Right ventricle myocardium superior (tissue), 1 donor: ENCODE measurements around the gene RAB6B. TPM values are rescaled to one million over a fixed set of nuclear protein-coding genes. Genes with fewer than 3 reads are reported as not detected.

ENCODE experiments used
- ATAC-seq: fragments of 200-7000 bp; cut with Tn5 transposase; one replicate; pipeline ENCODE4 v1.9.1; 2020; ENCODE audit warnings: mild to moderate bottlenecking; ENCODE audit not compliant: poor library complexity
- DNase-seq: peaks from one replicate; pipeline ENCODE4 v3.0.0-alpha.2; 2020
- intact Hi-C: fragments of 100-400 bp; cut with DNase I; formaldehyde crosslinking; loops from one replicate; pipeline ENCODE4 v1.11.2; 2022
- total RNA-seq: library from RNA; stranded (reverse); fragmentation: NEBNext Ultra II Directional; extraction: Animal tissue kit (Norgen Biotek cat#: 25700); gene quantifications from one replicate; pipeline ENCODE4 v1.2.1, GENCODE V29; 2021
- donor health status: DM: no; HTN: yes; CAD: no; lungs with severe emphysema.

Gene RAB6B
- total RNA-seq, 1 donor from 2014 or later = 48.5 TPM

- DNase-seq (peak; percentile 36), ATAC-seq (no peak)
- intact Hi-C loops = no loop called here
Observed at GRCh38 chr3:133933097-133934024, 37.7 kb upstream of the RAB6B start.

GRCh38 chr3:133932009-133932408 is 36.3 kb upstream of the RAB6B start:
- DNase-seq (peak; percentile 23), ATAC-seq (no peak)
- intact Hi-C loops = no loop called here

- ATAC-seq = no peak
- intact Hi-C loops = no loop called here
- no peak for DNase-seq
Observed at GRCh38 chr3:133931084-133931483, 35.4 kb upstream of the RAB6B start.

DNA sequence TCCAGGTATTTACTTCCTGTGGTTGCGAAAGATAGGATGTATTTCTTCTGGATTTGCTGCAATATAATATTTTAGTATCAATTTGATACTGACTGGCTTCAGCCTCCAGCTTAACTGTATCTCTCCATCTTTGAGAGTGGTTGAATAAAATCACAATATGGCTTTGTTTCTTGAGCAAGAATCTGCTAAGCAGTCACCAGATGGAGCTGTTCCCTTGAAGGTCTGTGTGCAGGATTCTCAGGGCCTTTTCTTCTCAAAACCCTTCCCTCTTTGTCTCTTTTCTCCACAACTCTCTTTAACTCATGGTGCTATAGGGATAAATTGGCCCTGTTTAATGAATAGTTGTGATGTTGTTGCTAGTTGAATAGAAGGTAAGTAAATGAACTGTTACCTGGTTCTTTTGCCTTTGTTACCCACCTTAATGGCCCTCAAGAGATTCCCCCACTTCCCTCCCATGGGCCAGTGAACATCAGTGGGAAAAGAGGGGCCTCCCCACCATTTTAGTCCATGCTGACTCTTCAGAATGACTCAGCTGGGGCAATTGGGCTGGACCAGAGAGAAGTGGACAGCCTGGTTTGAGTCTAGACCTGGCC is 34.8 kb upstream of the RAB6B start:
- ATAC-seq (no peak), DNase-seq (no peak)
- intact Hi-C loops = no loop called here

DNA sequence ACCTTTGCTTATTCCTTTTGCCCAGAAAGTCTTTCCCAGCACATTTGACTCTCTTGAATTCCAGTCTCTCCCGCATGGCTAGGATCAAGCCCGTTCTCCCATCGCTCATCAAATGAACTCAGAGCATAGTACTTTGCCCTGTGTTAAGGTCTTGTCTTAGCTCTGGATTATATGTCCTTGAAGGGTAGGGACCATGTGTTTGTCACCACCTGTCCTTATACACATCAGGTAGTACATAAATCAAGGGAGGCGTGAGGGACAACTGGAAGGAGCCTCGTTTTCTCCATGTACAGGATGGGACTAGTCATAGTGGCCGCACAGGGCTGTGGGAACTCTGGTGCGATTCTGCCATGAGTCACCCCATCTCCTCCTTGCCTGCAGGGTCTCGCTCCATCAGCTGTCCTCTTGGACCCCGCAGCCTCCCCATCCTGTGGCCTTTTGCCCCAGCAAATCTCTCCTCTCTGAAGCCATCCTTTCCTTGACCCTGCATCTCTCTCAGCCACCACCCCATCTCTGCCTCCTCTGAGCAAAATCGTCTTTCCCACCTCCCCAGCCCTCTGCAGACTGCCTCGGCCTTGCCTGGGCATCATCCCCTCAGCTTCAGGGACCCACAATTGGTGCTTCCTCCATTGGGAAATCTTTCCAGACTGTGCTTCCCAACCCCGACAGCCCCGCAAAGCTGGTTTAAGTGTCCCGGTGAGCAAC is 33.4 kb upstream of the RAB6B start:
- no peak for DNase-seq
- ATAC-seq = no peak
- intact Hi-C loops = loop anchor here (5.0 kb wide), 2 partner anchors 107 to 283 kb away; no protein-coding TSS in a partner anchor

GRCh38 chr3:133928136-133928893 is 32.6 kb upstream of the RAB6B start:
- ATAC-seq (no peak), DNase-seq (no peak)
- intact Hi-C loops = loop anchor here (5.0 kb wide), 2 partner anchors 106 to 284 kb away; no protein-coding TSS in a partner anchor

- DNase-seq (peak; percentile 79), ATAC-seq (peak; percentile 93)
- intact Hi-C loops = loop anchor here (5.0 kb wide), 2 partner anchors 105 to 285 kb away; no protein-coding TSS in a partner anchor
Observed at GRCh38 chr3:133927540-133928066, 31.9 kb upstream of the RAB6B start.

DNA sequence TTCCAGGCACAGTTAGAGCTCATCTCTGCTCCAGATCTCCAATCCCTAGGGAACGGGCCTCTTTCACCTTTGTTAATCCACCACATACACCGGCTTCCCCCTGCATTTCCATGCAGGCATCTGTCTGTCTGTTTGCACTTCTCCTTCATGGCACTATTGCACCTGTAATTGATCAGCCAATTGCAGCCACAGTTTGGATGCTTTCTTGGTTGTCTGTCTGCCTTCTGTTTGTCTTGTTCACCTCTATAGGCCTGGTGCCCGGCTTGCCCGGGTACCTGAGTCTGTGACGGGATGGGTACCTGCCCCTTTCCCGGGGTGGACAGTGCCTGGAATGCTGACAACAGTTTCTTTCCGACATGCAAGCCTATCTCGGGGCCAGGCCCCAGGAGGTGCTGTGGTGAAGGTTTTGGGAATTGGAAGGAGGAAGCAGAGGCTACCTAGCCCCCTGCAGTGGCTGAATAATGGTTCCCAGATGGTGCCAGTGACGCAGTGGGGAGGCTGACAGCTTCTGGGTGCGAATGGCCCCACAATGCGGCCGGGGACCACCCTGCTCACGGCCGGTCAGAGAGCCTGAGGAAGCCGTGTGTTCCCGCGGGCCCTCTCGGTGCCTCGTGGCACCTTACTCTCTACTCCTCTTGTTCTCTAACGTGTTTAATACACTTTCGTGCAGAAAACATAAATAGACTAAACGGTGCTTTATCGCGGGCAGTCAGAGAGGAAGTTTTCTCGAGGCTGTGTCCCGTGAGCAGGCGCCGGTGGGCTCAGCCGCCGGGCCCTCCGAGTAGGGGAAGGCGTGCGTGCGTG is 31.3 kb upstream of the RAB6B start:
- ATAC-seq = peak; percentile 33
- intact Hi-C loops = loop anchor here (5.0 kb wide), 2 partner anchors 105 to 285 kb away; no protein-coding TSS in a partner anchor
- no peak for DNase-seq

DNA sequence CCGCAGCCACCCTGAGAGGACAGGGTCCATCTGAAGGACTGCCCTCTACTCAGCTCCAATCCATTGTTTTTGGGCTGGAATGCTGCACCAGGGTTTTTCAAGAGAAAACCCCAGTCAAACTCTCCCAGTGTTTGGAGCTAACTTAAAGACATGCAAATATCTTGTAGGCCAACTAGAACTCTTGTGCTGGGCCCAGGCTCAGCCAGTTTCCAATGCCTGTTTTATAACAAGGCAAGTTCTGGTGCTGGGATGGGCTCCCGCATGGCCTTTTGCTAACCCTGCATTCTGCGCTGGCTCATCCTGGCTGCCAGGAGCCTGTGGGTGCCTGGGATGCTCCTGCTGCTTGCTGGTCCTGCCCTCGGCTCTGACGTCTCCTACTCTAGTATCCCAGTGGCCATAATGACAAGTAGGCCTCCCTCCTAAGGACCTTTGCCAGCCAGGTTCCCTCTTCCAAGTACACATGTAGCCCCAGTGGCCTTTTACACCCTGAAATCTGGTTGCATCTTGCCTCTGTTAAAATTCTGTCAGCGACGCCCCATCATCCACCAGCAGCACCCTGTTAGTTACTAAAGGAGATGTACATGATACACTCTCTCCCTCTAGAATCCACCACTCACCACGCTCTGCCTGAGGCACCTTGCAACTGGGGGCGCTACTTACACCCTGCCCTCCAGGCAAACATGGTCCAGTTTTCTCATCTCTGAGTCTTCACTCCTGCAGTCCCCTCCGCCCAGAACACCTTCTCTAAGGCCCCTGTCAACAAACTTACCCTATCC is 30.5 kb upstream of the RAB6B start:
- intact Hi-C loops = loop anchor here (5.0 kb wide), 2 partner anchors 104 to 286 kb away; no protein-coding TSS in a partner anchor
- DNase-seq (no peak), ATAC-seq (no peak)

DNA sequence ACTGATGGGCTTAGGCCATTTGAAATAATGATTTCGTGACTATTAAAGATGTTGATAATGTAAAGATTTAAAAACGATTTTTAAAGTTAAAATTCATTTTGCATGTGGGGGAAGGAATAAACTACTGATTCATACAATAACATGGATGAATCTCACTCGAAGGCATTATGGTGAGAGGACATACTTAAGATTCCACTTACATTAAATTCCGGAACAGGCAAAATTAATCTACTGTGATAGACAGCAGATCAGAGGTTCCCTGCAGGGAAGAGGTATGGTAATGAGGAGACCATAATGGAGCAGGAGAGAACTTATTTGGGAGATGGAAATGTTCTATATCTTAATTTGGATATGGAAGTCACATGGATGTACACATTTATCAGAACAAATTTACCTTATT is 28.4 kb upstream of the RAB6B start:
- ATAC-seq (no peak), DNase-seq (no peak)
- intact Hi-C loops = no loop called here

DNA sequence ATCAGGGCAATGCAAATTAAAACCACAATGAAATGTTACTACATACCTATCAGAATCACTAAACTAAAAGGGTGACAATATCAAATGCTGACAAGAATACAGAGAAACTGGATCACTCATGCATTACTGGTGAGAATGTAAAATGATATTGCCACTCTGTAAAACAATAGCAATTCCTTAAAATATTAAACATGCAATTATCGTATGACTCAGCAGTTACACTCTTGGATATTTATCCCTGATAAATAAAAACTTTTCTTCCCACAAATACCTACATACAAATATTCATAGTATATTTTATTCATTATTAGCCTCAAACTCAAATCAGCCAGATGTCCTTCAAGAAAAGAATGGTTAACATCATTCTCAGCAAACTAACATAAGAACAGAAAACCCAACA is 25.9 kb upstream of the RAB6B start:
- intact Hi-C loops = no loop called here
- no peak for DNase-seq
- no peak for ATAC-seq

GRCh38 chr3:133917144-133917543 is 21.5 kb upstream of the RAB6B start:
- no peak for ATAC-seq
- intact Hi-C loops = no loop called here
- DNase-seq = no peak

DNA sequence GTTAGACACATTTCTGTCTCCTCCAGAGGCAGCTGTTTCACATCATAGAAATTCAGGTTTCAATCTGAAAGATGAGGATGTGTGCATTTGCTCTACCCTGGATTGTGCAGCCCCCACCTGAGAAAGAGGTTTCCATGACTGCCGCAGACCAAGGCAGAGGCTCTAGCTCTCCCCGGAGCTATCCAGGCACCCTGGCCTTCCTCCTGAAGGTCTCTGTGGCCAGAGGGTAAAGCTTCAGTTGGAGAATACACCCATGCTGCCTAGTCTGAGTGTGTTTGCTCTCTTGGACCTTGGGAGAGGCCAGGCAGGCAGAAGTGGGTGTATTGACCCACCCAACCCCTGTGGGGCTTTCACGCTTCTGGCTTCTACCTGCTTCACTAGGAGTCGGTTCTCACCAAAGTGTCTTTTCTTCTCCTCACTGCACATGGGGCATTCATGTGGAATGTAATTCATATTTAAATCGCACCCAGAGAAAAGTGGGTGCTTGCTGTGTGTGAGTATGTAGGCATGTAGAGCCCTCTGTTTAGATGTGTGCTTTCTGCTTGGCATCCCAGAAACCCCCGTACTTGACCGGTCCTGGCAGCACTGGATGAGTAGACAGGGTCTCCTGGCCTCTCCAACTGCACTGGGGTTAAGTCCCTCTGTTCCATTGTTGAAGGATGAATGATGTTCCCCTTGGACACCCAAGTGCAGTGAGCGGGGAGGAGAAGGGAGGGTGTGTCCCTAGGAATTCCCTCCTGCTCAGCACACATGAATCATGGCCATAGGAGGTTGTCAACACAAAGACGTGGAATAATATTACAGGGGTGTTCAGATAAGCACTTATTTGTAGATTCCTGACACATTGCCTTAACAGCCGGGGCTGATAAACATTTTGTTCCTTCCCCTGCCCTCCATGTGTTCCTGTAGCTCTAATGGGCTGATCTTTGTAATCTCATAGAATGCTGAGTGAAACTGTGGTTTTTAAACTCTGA is 20.3 kb upstream of the RAB6B start:
- peak; percentile 48 for ATAC-seq
- no peak for DNase-seq

GRCh38 chr3:133914839-133915600 is 19.3 kb upstream of the RAB6B start:
- intact Hi-C loops = no loop called here
- ATAC-seq = no peak
- DNase-seq = no peak

More for the DNA sequence above, 20.3 kb upstream of the RAB6B start:
- intact Hi-C loops = no loop called here

DNA sequence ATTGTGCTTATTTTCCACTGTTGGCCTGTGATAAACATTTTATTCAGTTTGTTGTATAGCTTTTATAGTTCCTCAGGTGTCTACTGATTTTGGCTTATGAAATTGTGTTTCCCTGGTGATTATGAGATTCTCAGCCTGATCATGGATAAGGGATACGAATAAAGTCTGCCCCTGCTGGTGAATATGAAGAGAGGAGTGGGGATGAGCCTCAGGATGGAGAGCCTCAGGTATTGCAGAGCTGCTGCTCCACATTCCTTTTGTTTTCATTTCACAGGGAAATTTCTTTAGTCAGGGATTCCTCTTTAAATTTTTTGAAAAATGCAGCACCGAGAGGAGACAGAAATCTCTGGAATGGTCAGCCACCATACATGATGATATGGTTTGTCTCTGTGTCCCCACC is 14.7 kb upstream of the RAB6B start:
- ATAC-seq = no peak
- intact Hi-C loops = no loop called here

More for the DNA sequence above, 14.7 kb upstream of the RAB6B start:
- no peak for DNase-seq
